Endothelial cell of umbilical vein (primary cell): ENCODE measurements around the gene PITPNM1.

ENCODE experiments used
- EZH2 ChIP-seq: IDR thresholded peaks from 2 replicates; pipeline ENCODE4 v1.6.1; 2012; ENCODE audit warnings: borderline replicate concordance, low read depth, mild to moderate bottlenecking, moderate library complexity, low read length, inconsistent platforms; ENCODE audit not compliant: severe bottlenecking
- FOS ChIP-seq: IDR thresholded peaks from 2 replicates; pipeline ENCODE4 v1.6.1; 2011; ENCODE audit warnings: mild to moderate bottlenecking, low read length, moderate library complexity, borderline replicate concordance; ENCODE audit not compliant: insufficient read depth
- GATA2 ChIP-seq: IDR thresholded peaks from 2 replicates; pipeline ENCODE4 v1.7.0; 2011; ENCODE audit warnings: low read depth, mild to moderate bottlenecking, moderate library complexity, mixed read lengths, low read length; ENCODE audit not compliant: insufficient read length, insufficient read depth
- JUN ChIP-seq: IDR thresholded peaks from 2 replicates; pipeline ENCODE4 v1.6.1; 2011; ENCODE audit warnings: borderline replicate concordance, low read depth; ENCODE audit not compliant: insufficient read length, insufficient read depth
- MYC ChIP-seq: IDR thresholded peaks from one replicate; pipeline ENCODE4 v1.6.1; 2011; ENCODE audit warnings: mild to moderate bottlenecking, low read depth, low read length
- POLR2A ChIP-seq: IDR thresholded peaks from 2 replicates; pipeline ENCODE4 v1.6.1; 2012; ENCODE audit warnings: low read depth, mild to moderate bottlenecking, control low read depth, low read length
- POLR2AphosphoS5 ChIP-seq: IDR thresholded peaks from 2 replicates; pipeline ENCODE4 v1.6.1; 2012; ENCODE audit warnings: low read depth, mild to moderate bottlenecking, control low read depth, low read length, moderate library complexity; ENCODE audit not compliant: insufficient read depth
- TF ChIP-seq, protein P1 (sequence below), 2 donors: IDR thresholded peaks; 1 replicate in 1 of 2; 2 replicates in 1 of 2; pipeline ENCODE4 v1.5.1; 2011; ENCODE audit warnings: low read length in 2 of 2, mild to moderate bottlenecking in 2 of 2, moderate library complexity in 2 of 2, control low read depth in 1 of 2, inconsistent platforms in 1 of 2, low read depth in 1 of 2; ENCODE audit not compliant: insufficient read depth in 1 of 2; ENCODE audit errors: extremely low read depth in 1 of 2
- TF ChIP-seq, protein P2 (sequence below): IDR thresholded peaks from 2 replicates; pipeline ENCODE4 v1.6.1; 2011; ENCODE audit not compliant: insufficient read depth, insufficient read length

DNA sequence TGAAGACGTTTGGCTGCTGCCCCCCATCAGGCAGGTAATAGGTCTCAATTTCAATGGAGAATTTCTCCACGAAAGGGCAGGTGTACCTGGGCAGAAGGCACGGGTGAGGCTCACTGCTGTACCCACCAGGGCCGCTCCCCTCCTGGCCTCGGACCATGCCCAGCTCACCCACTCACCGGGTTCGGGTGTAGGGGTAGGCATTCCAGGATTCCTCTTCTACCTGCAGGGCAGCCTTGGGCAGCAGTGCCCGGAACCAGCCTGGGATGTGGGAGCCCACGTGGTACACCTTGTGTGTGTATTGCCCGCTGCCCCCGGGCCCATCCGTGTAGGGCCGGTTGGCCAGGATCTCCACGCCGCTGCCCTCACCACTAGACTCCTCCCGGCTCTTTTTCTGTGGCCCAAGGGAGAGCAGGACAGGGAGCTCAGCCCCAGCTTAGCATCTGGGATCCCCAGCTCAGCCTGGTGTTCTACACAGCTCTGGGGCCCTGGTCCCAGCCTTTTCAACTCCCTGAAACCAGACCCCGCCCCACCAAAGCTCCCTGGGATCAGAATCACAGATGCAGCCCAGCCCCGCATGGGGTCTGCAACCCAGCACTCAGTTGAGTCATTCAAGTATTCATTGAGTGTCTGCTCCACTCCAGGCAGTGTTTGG is 2.7 kb downstream of the PITPNM1 start:
- TF ChIP-seq, protein P1, sequence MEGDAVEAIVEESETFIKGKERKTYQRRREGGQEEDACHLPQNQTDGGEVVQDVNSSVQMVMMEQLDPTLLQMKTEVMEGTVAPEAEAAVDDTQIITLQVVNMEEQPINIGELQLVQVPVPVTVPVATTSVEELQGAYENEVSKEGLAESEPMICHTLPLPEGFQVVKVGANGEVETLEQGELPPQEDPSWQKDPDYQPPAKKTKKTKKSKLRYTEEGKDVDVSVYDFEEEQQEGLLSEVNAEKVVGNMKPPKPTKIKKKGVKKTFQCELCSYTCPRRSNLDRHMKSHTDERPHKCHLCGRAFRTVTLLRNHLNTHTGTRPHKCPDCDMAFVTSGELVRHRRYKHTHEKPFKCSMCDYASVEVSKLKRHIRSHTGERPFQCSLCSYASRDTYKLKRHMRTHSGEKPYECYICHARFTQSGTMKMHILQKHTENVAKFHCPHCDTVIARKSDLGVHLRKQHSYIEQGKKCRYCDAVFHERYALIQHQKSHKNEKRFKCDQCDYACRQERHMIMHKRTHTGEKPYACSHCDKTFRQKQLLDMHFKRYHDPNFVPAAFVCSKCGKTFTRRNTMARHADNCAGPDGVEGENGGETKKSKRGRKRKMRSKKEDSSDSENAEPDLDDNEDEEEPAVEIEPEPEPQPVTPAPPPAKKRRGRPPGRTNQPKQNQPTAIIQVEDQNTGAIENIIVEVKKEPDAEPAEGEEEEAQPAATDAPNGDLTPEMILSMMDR (IDR thresholded peaks at IDR 0.05; ENCODE audit: extremely low read depth in 1 of 2, insufficient read depth in 1 of 2, low read depth in 1 of 2, low read length in 2 of 2): no peak
- TF ChIP-seq EZH2: no peak
- TF ChIP-seq POLR2A: no peak
- TF ChIP-seq MYC: no peak
- no peak for TF ChIP-seq POLR2AphosphoS5
- no peak for TF ChIP-seq JUN
- no peak for TF ChIP-seq GATA2
- TF ChIP-seq FOS: no peak
- TF ChIP-seq, protein P2, sequence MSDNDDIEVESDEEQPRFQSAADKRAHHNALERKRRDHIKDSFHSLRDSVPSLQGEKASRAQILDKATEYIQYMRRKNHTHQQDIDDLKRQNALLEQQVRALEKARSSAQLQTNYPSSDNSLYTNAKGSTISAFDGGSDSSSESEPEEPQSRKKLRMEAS: no peak
